ENCODE measurements around the gene HOXC10. TPM values are rescaled to one million over a fixed set of nuclear protein-coding genes. Genes with fewer than 3 reads are reported as not detected.
A peak's percentile ranks its signal among the peaks of the same experiment; 100 is the strongest.

The HOXC10 gene
- total and polyA plus RNA-seq, 2 donors: 1.6 to 2.8 TPM

GRCh38 chr12:54034785-54035310, 49.9 kb downstream of the HOXC10 start:
- Histone ChIP-seq H3K27ac (ENCODE audit: low read depth) (no peak overlapping the region), H3K36me3 (ENCODE audit: insufficient read depth) (no peaks in the 10 kb centered on the region), H3K4me3 (ENCODE audit: low read depth, low read length) (no peak overlapping the region), H3K4me1 (ENCODE audit: insufficient read depth) (no peaks in the 10 kb centered on the region)
- DNase-seq (ENCODE audit: extremely low spot score): no peak
- WGBS: 61% methylated on average over 22 of the region's 22 CpGs

GRCh38 chr12:54035568-54036264, 50.8 kb downstream of the HOXC10 start:
- Histone ChIP-seq H3K27ac (ENCODE audit: low read depth) (no peak overlapping the region), H3K4me1 (ENCODE audit: insufficient read depth) (no peaks in the 10 kb centered on the region), H3K4me3 (ENCODE audit: low read depth, low read length) (no peak overlapping the region), H3K36me3 (ENCODE audit: insufficient read depth) (no peaks in the 10 kb centered on the region)
- 88% methylated on average over 6 of the region's 6 CpGs for WGBS
- DNase-seq (ENCODE audit: extremely low spot score): no peak

GRCh38 chr12:54036620-54037359, 51.8 kb downstream of the HOXC10 start:
- no peaks in the 10 kb centered on the region for H3K36me3 ChIP-seq (ENCODE audit: insufficient read depth)
- H3K27ac ChIP-seq (ENCODE audit: low read depth): no peak overlapping the region
- no peaks in the 10 kb centered on the region for H3K4me1 ChIP-seq (ENCODE audit: insufficient read depth)
- no peak overlapping the region for H3K4me3 ChIP-seq (ENCODE audit: low read depth, low read length)
- no peak for DNase-seq (ENCODE audit: extremely low spot score)
- 58% methylated on average over 14 of the region's 14 CpGs for WGBS

GRCh38 chr12:54037360-54038283, 52.7 kb downstream of the HOXC10 start:
- WGBS: 47% methylated on average over 14 of the region's 14 CpGs
- no peak overlapping the region for H3K4me3 ChIP-seq (ENCODE audit: low read depth, low read length)
- H3K4me1 ChIP-seq (ENCODE audit: insufficient read depth): no peaks in the 10 kb centered on the region
- H3K27ac ChIP-seq (ENCODE audit: low read depth): no peak overlapping the region
- no peaks in the 10 kb centered on the region for H3K36me3 ChIP-seq (ENCODE audit: insufficient read depth)
- no peak for DNase-seq (ENCODE audit: extremely low spot score)

GRCh38 chr12:54038284-54038870, 53.4 kb downstream of the HOXC10 start:
- H3K4me1 ChIP-seq (ENCODE audit: insufficient read depth): no peaks in the 10 kb centered on the region
- H3K4me3 ChIP-seq (ENCODE audit: low read depth, low read length): no peak overlapping the region
- H3K36me3 ChIP-seq (ENCODE audit: insufficient read depth): no peaks in the 10 kb centered on the region
- DNase-seq (ENCODE audit: extremely low spot score): no peak
- WGBS: 54% methylated on average over 5 of the region's 5 CpGs
- no peak overlapping the region for H3K27ac ChIP-seq (ENCODE audit: low read depth)

- 28% methylated on average over 9 of the region's 9 CpGs for WGBS
- no peaks in the 10 kb centered on the region for H3K4me1 ChIP-seq (ENCODE audit: insufficient read depth)
- H3K4me3 ChIP-seq (ENCODE audit: low read depth, low read length): no peak overlapping the region
- H3K36me3 ChIP-seq (ENCODE audit: insufficient read depth): no peaks in the 10 kb centered on the region
- H3K27ac ChIP-seq (ENCODE audit: low read depth): no peak overlapping the region
- no peak for DNase-seq (ENCODE audit: extremely low spot score)
Observed at GRCh38 chr12:54038871-54039414, 54.0 kb downstream of the HOXC10 start.

GRCh38 chr12:54039417-54040147, 54.6 kb downstream of the HOXC10 start:
- Histone ChIP-seq H3K4me1 (ENCODE audit: insufficient read depth) (no peaks in the 10 kb centered on the region), H3K36me3 (ENCODE audit: insufficient read depth) (no peaks in the 10 kb centered on the region), H3K4me3 (ENCODE audit: low read depth, low read length) (no peak overlapping the region), H3K27ac (ENCODE audit: low read depth) (no peak overlapping the region)
- 13% methylated on average over 16 of the region's 16 CpGs for WGBS
- DNase-seq (ENCODE audit: extremely low spot score): no peak

Small RNAs within 50 kb of the gene (small RNA-seq; reads per million reads assigned to genes)
- gene AC012531.3 (not detected), gene AC012531.4 (not detected), gene HOXC5 (not detected), gene MIR196A2 (61.4 reads per million, percentile 97 among the genes with 10 or more reads in this experiment), gene MIR615 (9.6 reads per million, percentile 94 among the genes with 10 or more reads in this experiment), gene RF01905 (not detected), gene RF01906 (not detected)

Other genes with a start within 250 kb of the HOXC10 start
- not detected for gene CISTR, start 233.2 kb upstream of the HOXC10 start, total RNA-seq
- not detected for gene CISTR, start 233.2 kb upstream of the HOXC10 start, polyA plus RNA-seq
- gene HOXC13, start 46.3 kb upstream of the HOXC10 start, total RNA-seq: not detected
- gene HOXC13, start 46.3 kb upstream of the HOXC10 start, polyA plus RNA-seq: 0.19 TPM
- not detected for gene HOXC12, start 30.2 kb upstream of the HOXC10 start, total RNA-seq
- 0.04 TPM for gene HOXC12, start 30.2 kb upstream of the HOXC10 start, polyA plus RNA-seq
- 1.5 TPM for gene HOXC11, start 12.0 kb upstream of the HOXC10 start, total RNA-seq
- 1.3 TPM for gene HOXC11, start 12.0 kb upstream of the HOXC10 start, polyA plus RNA-seq
- gene HOTAIR, start 10.2 kb upstream of the HOXC10 start, total RNA-seq: 1.1 TPM
- gene HOTAIR, start 10.2 kb upstream of the HOXC10 start, polyA plus RNA-seq: 6.3 TPM
- 1.8 TPM for gene HOXC9, start 15.0 kb downstream of the HOXC10 start, total RNA-seq
- gene HOXC9, start 15.0 kb downstream of the HOXC10 start, polyA plus RNA-seq: 0.73 TPM
- 0.16 TPM for gene HOXC8, start 23.8 kb downstream of the HOXC10 start, total RNA-seq
- 0.33 TPM for gene HOXC8, start 23.8 kb downstream of the HOXC10 start, polyA plus RNA-seq
- gene HOXC6, start 43.3 kb downstream of the HOXC10 start, total RNA-seq: 1.5 TPM
- gene HOXC6, start 43.3 kb downstream of the HOXC10 start, polyA plus RNA-seq: 0.72 TPM
- 0.42 TPM for gene HOXC5, start 47.9 kb downstream of the HOXC10 start, total RNA-seq
- 0.11 TPM for gene HOXC5, start 47.9 kb downstream of the HOXC10 start, polyA plus RNA-seq
- 1.6 TPM for gene HOXC4, start 68.7 kb downstream of the HOXC10 start, total RNA-seq
- 0.58 TPM for gene HOXC4, start 68.7 kb downstream of the HOXC10 start, polyA plus RNA-seq
- 23.8 TPM for gene SMUG1, start 203.8 kb downstream of the HOXC10 start, total RNA-seq
- 21.4 TPM for gene SMUG1, start 203.8 kb downstream of the HOXC10 start, polyA plus RNA-seq